Thoracic aorta (tissue), 2 donors: ENCODE results near the gene CDH19. TPM values are rescaled to one million over a fixed set of nuclear protein-coding genes. Genes with fewer than 3 reads are reported as not detected.

ENCODE experiments used
- ATAC-seq: fragments of 150-250 bp; one replicate; pipeline ENCODE4 v1.8.0; 2017; ENCODE audit warnings: low read depth; ENCODE audit not compliant: insufficient number of reproducible peaks, low FRiP score
- DNase-seq: peaks from one replicate; pipeline ENCODE4 v3.0.0-alpha.2; 2020; ENCODE audit warnings: low spot score
- H3K27ac ChIP-seq, 2 donors: fragments of 200-600 bp; sonication (generic); 1 replicate in 1 of 2; 2 replicates in 1 of 2; pipeline ENCODE4 v1.5.1; 2016; ENCODE audit warnings: mild to moderate bottlenecking in 2 of 2, moderate library complexity in 2 of 2
- H3K27me3 ChIP-seq: fragments of 200-600 bp; sonication (generic); replicated peaks from 2 replicates; pipeline ENCODE4 v1.6.0; 2016; ENCODE audit warnings: mild to moderate bottlenecking; ENCODE audit not compliant: insufficient read depth
- H3K36me3 ChIP-seq: fragments of 200-600 bp; sonication (generic); one replicate; pipeline ENCODE4 v1.5.1; 2016
- H3K4me1 ChIP-seq, 2 donors: fragments of 200-600 bp; sonication (generic); 1 replicate in 1 of 2; 2 replicates in 1 of 2; pipeline versions ENCODE4 v1.5.1 to v1.6.0; 2016; ENCODE audit warnings: low read depth in 2 of 2, mild to moderate bottlenecking in 1 of 2; ENCODE audit not compliant: control insufficient read depth in 1 of 2
- H3K4me3 ChIP-seq: fragments of 200-600 bp; sonication (generic); 2 replicates; pipeline ENCODE4 v1.5.1; 2016; ENCODE audit warnings: mild to moderate bottlenecking
- H3K9me3 ChIP-seq: fragments of 200-600 bp; sonication (generic); 2 replicates; pipeline ENCODE4 v1.5.1; 2016
- CTCF ChIP-seq: fragments of 200-600 bp; sonication (generic); IDR thresholded peaks from one replicate; pipeline ENCODE4 v1.5.1; 2019; ENCODE audit warnings: antibody characterized with exemption
- total RNA-seq, 2 donors: library from RNA; depleted of rRNA; stranded (reverse); fragments of >200 nt; gene quantifications; one replicate each; pipeline versions ENCODE4 v1.1.0 to v1.2.3, GENCODE V29; 2016

CDH19 gene
- total RNA-seq, 2 donors from 2014 or later = 8.9 to 31.6 TPM

- Histone ChIP-seq H3K4me1 (no peaks in the 10 kb centered on the region), H3K9me3 (no peaks in the 10 kb centered on the region), H3K4me3 (no peak overlapping the region), H3K36me3 (no peaks in the 10 kb centered on the region), H3K27ac (no peak overlapping the region), H3K27me3 (no peaks in the 10 kb centered on the region)
- ATAC-seq (no peak), DNase-seq (no peak)
- TF ChIP-seq CTCF = no peak
Observed at GRCh38 chr18:66571845-66572244, 32.0 kb downstream of the CDH19 start.

- TF ChIP-seq CTCF = no peak
- H3K9me3 ChIP-seq = no peaks in the 10 kb centered on the region
- H3K4me1 ChIP-seq = no peaks in the 10 kb centered on the region
- no peak for DNase-seq
- no peaks in the 10 kb centered on the region for H3K27me3 ChIP-seq
- H3K27ac ChIP-seq = no peak overlapping the region
- no peak for ATAC-seq
- no peak overlapping the region for H3K4me3 ChIP-seq
- H3K36me3 ChIP-seq = no peaks in the 10 kb centered on the region
Observed at GRCh38 chr18:66566616-66567015, 37.3 kb downstream of the CDH19 start.

GRCh38 chr18:66564236-66564635 is 39.7 kb downstream of the CDH19 start:
- no peak overlapping the region for H3K27ac ChIP-seq
- ATAC-seq (no peak), DNase-seq (no peak)
- H3K36me3 ChIP-seq = no peaks in the 10 kb centered on the region
- TF ChIP-seq CTCF = no peak
- no peaks in the 10 kb centered on the region for H3K9me3 ChIP-seq
- H3K27me3 ChIP-seq = no peaks in the 10 kb centered on the region
- H3K4me1 ChIP-seq = no peaks in the 10 kb centered on the region
- H3K4me3 ChIP-seq = no peak overlapping the region

- Histone ChIP-seq H3K27ac (no peak overlapping the region), H3K36me3 (no peaks in the 10 kb centered on the region), H3K4me3 (no peak overlapping the region), H3K4me1 (no peaks in the 10 kb centered on the region), H3K27me3 (no peaks in the 10 kb centered on the region), H3K9me3 (no peaks in the 10 kb centered on the region)
- no peak for ATAC-seq
- DNase-seq = no peak
- TF ChIP-seq CTCF = no peak
Observed at GRCh38 chr18:66562279-66562678, 41.6 kb downstream of the CDH19 start.

- no peak overlapping the region for H3K27ac ChIP-seq
- no peaks in the 10 kb centered on the region for H3K27me3 ChIP-seq
- no peak for ATAC-seq
- H3K36me3 ChIP-seq = no peaks in the 10 kb centered on the region
- H3K9me3 ChIP-seq = no peaks in the 10 kb centered on the region
- no peaks in the 10 kb centered on the region for H3K4me1 ChIP-seq
- TF ChIP-seq CTCF = no peak
- no peak for DNase-seq
- H3K4me3 ChIP-seq = no peak overlapping the region
Observed at GRCh38 chr18:66560094-66560493, 43.8 kb downstream of the CDH19 start.
